NCI-H2081 treated with DMSO at 0.1 percent for 48 hours (cell line): ENCODE results near the gene PIP5K1B.

Experiments
- DNase-seq: peaks from one replicate; lab custom pipeline; 2025; lab: John Stamatoyannopoulos, UW

Gene PIP5K1B

GRCh38 chr9:68913054-68913453, 208.0 kb downstream of the PIP5K1B start:
- no peak for DNase-seq

- no peak for DNase-seq
These were observed 209.7 kb downstream of the PIP5K1B start for GRCh38 chr9:68914751-68915150.

GRCh38 chr9:68919661-68920060, 214.6 kb downstream of the PIP5K1B start:
- DNase-seq = no peak

DNA sequence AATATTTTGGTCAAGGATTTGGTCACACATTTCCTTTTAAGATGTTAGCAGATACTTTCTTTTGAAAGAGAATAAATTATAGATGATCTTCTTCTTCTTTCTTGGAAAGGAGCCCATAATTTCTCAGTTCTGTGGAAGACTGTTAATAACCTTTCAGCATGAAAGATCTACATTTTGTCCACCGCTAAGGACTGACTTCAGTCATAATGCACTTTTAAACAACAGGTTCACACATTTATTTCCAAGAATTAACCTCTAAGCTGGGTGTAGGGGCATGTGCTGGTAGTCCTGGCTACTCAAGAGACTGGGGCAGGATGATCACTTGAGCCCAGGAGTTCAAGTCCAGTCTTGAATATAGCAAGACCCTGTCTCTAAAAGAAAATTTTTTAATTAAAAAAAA, 215.9 kb downstream of the PIP5K1B start:
- DNase-seq = no peak

DNA sequence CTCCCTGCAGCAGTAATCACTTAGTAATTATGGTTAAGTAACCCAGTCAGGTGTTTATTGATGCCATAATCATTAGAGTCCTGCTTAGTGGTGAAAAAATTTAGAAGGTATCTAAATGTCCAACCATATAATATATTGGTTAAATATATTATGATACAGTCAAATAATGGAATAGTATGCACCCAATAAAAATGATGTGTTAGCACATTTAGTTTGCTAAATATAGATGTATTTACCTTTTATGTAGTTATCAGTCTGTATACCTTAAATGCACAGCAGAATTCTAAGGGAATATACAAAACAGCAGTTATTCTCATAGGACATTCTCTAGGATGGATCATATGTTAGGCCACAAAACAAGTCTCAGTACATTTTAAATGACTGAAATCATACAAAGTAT, 218.4 kb downstream of the PIP5K1B start:
- DNase-seq = no peak

DNA sequence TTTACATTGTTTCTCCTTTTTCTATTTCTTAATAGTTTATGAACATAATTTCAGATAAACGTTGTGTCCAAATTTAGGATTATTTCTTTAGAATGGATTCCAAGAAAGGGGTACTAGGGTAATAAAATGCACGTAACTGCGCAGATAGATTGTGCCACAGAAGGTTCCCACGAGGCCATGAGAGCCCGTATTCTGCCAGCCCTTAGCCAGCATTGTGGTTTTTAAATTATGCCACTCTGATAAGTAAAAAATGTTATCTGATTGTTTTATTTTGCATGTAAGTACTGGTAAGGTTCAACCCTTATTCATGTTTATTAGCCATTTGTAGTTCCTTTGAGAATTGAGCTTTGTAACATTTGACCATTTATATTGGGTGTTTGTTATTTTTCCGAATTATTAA, 220.1 kb downstream of the PIP5K1B start:
- DNase-seq = no peak

GRCh38 chr9:68927165-68927564, 222.1 kb downstream of the PIP5K1B start:
- DNase-seq = no peak

GRCh38 chr9:68931821-68932220, 226.8 kb downstream of the PIP5K1B start:
- no peak for DNase-seq

DNA sequence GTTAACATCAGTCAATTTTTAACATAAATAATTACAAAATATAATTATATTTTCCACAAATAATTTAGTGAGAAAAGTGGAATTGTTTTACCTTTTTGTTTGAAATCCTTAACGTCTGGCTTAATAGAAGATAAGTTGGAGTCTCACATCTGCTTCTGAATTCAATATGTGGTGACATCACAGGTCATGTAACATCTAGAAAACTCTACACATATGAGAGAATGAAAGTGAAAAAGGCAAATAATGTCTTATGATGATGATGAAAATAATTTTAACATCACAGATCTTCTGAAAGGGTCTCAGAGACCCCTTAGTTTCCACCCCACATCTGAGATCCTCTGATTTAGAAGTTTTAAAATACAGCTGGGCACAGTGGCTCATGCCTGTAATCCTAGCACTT, 227.4 kb downstream of the PIP5K1B start:
- DNase-seq = no peak

GRCh38 chr9:68933434-68934328, 228.6 kb downstream of the PIP5K1B start:
- no peak for DNase-seq

GRCh38 chr9:68934329-68934644, 229.2 kb downstream of the PIP5K1B start:
- DNase-seq = no peak

DNA sequence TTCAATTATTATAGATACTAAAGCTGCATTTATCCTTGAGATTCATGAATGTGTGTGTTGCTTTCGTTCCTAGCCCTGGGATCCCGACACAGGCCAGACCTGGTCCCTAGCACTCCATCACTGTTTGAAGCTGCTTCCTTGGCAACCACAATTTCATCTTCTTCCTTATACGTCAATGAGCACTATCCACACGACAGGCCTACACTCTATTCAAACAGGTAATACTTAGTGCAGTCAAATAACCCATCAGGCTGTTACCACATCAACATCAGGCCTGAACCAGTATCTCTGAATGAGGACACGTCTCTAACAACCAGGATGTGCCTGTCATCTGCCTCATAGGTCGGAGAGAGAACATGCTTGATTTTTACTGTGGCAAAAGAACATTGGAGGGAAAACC, 235.5 kb downstream of the PIP5K1B start:
- DNase-seq = no peak

DNA sequence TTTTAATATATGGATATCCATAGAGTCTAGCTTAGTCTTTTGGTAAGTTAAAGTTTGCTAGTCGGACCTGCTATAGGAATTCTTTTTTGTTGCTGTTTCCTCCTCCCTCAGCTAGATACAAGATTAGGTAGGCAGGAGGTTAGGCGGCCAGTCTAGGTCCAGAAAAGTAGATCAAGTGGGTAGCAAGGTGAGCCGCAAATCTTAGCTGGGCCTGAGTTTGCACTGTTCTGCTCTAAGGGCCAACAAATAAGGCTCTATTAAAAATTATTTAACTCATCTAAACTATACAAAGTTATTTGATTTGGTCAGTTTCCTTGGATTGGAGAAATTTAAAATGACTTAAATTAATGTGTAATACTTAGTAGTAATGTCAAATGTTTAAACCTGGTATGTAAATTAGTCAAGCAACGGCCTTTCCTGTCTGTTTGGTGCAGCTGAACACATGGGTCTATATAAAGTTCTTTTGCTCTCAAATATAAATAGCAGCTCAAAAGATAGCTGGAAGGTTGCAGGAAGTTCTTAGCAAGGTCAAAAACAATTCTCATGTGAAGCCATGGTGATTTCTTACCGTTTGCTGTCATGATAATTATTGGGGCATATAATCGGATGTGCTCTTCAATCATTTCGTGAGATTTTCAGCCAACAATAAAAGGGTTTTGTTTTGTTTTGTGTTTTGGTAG, 236.9 kb downstream of the PIP5K1B start:
- no peak for DNase-seq

DNA sequence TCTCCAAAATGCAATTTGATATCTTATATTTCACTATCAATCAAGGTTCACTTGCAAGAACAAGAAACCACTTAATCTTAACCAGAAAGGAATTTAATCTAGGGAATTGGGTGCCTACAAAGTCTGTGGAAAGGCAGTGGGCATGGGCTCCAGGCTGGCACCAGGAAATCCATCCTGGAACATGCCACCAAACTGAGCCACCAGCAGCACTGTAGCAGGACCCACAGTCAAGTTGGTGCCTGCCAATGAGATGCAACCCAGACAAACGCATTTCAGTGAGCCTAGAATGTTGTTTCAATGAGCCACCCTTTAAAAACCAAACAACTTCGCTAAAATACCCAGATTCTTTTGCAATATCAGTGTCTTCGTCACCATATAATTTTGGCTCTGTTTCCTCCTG, 237.8 kb downstream of the PIP5K1B start:
- DNase-seq = no peak

GRCh38 chr9:68947015-68947414, 242.0 kb downstream of the PIP5K1B start:
- no peak for DNase-seq

- DNase-seq = no peak
These were observed 243.0 kb downstream of the PIP5K1B start for GRCh38 chr9:68947842-68948569.

GRCh38 chr9:68949271-68950000, 244.4 kb downstream of the PIP5K1B start:
- DNase-seq = no peak

- no peak for DNase-seq
These were observed 245.1 kb downstream of the PIP5K1B start for GRCh38 chr9:68950188-68950587.

- no peak for DNase-seq
These were observed 245.6 kb downstream of the PIP5K1B start for GRCh38 chr9:68950689-68951088.

DNA sequence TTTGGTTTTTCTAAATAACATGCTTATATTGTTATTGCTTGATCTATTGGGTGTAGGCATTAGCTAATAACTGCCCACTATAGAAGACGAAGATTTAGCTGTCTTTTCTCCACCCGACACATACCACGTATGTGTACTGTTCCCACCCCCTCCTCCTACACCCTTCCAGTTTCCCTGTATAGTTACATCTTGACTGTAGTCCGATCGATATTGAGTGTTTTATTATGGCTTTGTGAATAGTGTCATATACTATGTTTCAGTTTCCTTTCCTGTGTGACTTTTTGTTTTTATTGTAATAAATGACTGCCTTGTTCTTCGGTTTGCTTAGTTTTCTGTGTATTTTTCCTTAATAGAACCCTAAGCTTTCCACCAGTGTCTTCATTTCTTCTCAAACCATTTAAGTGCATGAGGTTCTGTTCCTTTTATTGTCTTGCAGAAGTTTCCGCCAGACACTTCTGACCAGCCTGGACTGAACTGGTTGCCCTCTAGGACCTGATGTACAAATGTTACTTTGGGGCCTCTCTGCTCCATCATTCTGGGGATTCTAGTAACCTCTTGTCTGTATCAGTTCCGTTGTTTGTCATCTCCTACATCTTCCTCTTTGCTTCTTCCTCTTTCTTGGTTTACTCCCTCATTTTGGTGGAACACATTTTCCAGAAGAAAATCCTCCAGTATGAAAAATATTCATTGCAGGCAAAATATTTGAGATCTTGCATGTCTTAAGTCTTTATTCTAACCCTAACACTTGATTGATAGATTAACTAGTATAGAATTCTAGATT, 247.0 kb downstream of the PIP5K1B start:
- DNase-seq = no peak

DNA sequence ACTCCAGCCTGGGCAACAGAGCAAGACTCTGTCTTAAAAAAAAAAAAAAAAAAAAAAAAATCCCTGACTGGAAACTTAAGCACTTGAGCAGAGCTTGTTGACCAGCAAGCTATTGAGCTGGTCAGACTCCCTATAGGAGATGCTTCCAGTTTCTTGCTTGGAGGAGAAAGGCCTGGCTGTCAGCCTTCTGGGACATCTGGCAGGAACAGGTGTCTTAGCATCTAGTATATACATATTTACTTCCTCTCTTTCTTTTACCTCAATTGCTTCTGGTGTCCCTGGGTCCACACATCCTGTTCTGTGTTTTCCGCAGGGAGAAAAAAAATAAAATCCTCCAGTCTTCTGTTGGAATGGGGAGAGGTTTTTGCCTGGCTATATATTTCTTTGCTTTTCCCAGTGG, 248.7 kb downstream of the PIP5K1B start:
- DNase-seq = no peak
